Adipose tissue (tissue), 3 donors: ENCODE results near the gene GALNT9. TPM values are rescaled to one million over a fixed set of nuclear protein-coding genes. Genes with fewer than 3 reads are reported as not detected.

Experiments
- H3K27ac ChIP-seq: one replicate; pipeline ENCODE4 v1.5.1; 2013; ENCODE audit warnings: low read depth, low read length
- WGBS, 3 donors: extraction: QIAGEN DNeasy Blood & Tissue Kit; methylation state at CpG; one replicate each; pipeline ENCODE4 v1.1.7; 2013; 5-methylcytosine and 5-hydroxymethylcytosine counted together
- polyA plus RNA-seq, 3 donors: library from polyadenylated mRNA; stranded (reverse); fragments of 200-250 nt; gene quantifications; one replicate each; pipeline ENCODE4 v1.2.3, GENCODE V29; 2013
- donor health status: healthy with polysubstance abuse.
- donor health status: Bipolar disorder and iron deficiency.
- donor health status: healthy.

Gene GALNT9
- polyA plus RNA-seq, 3 donors, result 0.03 to 1.1 (median 1.0) TPM

GRCh38 chr12:132191715-132192553 is 137.5 kb downstream of the GALNT9 start:
- no peak overlapping the region for H3K27ac ChIP-seq
- 54 to 76% (median 65%) methylated on average over 31 of the region's 31 CpGs for WGBS, 3 donors

DNA sequence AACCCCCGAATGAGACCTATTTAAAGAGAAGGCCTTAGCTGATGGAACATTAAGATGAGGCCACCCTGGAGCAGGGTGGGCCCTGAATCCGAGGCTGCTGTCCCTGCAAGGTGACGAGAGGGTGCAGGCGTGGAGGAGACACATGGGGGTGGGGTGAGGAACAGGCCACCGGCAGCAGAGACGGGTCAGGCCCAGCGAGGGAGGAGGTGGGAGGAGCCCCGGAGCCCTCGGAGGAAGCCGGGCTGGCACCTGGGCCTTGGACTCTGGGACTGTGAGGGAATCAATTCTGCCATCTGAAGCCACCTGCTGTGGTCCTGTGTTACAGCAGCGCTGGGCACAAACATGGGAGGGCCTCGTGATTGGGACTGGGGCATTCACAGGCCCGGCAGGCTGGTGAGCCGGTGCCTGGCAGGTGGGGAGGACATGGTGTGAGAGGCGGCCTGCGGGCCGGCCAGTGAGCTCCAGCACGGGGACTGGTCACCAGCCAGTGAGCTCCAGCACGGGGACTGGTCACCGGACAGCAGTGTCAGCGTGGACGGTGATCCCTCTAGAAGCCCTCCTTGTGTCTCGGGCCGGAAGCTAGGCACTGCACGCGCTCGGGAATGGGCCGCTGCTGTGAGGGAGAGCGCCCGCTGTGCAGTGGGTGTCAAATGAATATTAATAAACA is 138.4 kb downstream of the GALNT9 start:
- WGBS, 3 donors, result 75 to 86% (median 85%) methylated on average over 30 of the region's 30 CpGs
- no peak overlapping the region for H3K27ac ChIP-seq

DNA sequence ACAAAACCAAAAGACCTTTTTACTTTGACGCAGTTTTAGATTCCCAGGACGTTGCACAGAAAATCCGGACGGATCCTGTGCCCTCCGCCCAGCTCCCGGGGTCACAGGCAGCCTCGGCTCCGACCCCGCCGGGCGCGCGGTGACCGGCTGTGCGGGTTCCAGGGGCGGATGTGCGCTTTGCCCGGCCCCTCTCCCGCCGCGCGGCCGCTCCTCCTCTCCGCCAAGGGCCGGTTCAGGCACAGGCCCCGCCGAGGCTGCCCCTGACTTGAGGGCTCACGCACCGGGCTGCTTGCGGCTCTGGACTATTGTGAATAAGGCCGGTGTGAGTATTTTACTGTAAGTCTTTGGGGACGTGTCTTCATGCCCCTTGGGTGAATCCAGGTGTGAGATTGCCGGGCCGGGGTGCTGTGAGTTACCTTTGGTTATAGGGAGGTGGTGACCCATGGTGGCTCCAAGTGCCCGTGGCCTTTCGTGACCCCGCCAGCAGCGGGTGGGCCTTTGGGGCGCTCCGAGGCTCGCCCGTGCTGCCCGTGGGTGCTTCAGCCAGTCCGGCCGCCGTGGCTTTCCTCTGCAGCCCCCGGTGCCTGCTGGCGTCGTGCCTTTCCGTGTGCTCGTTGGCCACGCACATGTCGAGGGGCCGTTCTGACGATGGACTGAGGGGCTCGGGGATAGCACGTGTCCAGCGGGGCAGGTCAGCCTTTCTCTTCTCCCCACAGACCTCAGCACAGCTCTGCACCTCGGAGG is 139.2 kb downstream of the GALNT9 start:
- no peak overlapping the region for H3K27ac ChIP-seq
- 36 to 38% (median 36%) methylated on average over 57 to 59 of the region's 59 CpGs for WGBS, 3 donors

DNA sequence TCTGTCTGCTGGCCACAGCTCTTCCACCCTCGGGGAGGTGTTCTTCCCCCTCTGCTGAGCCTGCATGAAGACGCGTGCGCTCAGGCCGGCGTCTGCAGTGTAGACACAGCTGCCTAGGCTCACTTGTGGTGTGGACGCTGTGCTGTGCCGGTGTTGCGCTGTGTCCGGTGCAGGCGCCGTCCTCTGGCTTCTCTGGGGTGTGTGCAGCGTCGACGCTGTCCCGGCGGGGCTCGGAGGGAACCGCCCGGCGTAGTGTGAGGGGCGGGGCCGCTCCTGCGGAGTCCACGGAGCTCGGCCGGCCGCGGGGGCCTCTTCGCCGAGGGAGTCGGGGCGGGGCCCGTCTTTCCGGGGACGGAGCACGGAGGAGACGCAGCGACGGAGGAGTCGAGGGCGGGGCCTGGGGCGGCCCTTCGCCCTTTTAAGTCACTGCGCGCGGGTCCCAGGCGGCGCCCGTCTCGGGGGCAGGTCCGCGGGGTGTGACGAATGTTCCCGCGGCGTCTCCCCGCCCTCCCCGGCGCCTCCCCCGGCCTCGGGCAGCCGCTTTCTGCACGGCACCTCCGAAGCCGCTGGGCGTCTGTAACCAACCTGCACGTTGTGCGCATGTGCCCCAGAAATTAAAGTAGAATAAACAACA is 139.9 kb downstream of the GALNT9 start:
- 0 to 1% (median 0%) methylated on average over 51 to 69 of the region's 69 CpGs for WGBS, 3 donors
- no peak overlapping the region for H3K27ac ChIP-seq

DNA sequence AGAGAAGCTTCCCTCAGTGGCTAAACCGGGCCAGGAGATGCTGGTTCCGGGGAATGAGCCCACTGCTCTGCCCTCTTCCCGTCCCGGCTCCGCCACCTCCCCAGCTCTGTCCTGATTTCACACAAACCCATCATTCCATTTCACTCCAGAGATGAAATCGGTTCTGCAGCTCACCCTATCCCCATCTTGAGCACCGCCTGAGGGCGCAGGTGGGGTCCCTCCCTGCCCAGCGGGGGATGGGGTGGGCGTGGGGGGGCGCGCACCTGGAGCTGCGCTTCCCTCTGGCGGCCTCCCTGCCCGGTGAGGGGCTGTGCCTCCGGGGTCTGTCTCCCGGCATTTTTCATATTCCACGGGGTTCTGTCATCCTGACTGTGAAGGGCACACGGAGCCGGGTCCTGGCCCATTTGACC is 140.5 kb downstream of the GALNT9 start:
- no peak overlapping the region for H3K27ac ChIP-seq
- 10 to 28% (median 24%) methylated on average over 17 to 20 of the region's 20 CpGs for WGBS, 3 donors

GRCh38 chr12:132188451-132188901 is 140.9 kb downstream of the GALNT9 start:
- whole genome bisulfite sequencing, 3 donors, result 74 to 88% (median 83%) methylated on average over 21 of the region's 21 CpGs
- no peak overlapping the region for H3K27ac ChIP-seq

- 85 to 92% (median 87%) methylated on average over 35 of the region's 35 CpGs for WGBS, 3 donors
- no peak overlapping the region for H3K27ac ChIP-seq
Measured at GRCh38 chr12:132187646-132188450, 141.5 kb downstream of the GALNT9 start.

DNA sequence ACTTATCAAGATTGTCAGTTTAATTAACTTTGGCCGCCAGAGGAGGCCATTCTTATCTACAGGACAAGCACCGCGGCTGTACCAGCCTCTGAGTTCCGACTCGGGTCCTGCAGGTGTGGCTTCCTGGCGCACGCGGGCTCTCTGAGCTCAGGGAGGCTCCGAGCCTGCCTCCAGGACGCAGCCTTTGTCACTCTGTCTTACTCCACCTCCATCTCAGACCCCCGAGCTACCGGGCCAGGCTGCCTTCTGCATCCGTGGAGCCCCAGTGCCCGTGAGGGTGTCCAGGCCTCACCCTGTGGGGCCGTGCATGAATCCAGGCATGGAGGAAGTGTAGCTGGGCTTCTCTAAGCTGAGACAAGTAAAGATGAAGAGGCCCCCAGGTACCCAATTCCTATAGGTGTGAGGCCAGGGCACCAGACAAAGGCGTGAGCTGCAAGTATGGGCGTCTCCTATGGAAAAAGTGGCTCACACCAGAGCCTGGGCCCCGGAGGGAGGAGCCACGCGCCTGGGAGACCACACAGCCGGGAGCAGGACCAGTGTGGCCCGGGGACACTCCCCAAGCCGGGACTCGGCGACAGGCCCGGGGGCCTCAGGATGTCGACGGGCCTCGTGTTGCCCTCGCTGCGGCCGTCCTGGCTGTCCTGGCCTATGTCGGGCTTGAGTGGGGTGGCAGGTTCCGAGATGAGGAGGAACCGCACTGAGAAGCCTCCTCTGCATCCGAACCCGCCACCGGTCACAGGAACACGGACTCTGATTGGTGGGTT is 142.3 kb downstream of the GALNT9 start:
- no peak overlapping the region for H3K27ac ChIP-seq
- 69 to 77% (median 76%) methylated on average over 33 to 39 of the region's 39 CpGs for WGBS, 3 donors

DNA sequence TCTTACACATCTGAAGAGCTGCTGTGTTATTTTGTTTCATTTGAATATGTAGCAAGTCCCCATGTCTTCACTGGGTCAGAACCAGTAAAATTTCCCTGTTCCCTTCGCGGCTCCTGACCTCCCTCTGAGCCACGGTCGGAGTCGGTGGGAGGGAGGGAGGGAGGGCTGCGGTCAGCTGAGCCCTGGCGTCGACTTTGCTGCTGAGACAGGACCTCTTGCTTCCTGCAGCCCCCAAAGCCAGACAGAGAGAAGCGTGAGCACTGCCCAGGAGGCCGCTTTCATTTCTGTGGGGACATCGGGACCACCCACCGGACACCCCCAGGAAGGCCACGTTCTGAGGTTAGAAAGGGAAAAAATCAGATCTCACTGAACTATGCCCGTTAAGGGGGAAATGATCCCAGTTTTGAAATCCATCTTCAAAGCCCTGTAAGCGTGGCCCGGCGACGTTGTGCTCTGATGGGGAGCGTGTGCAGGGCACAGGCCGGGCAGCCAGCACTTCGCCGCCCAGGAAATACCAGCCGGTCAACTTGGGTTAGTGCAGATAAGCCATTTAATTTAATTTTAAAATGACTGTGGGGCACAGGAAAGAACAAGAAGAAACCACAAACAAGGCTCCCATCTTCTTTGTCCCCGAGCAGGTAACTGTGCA is 143.1 kb downstream of the GALNT9 start:
- 34 to 45% (median 35%) methylated on average over 24 of the region's 24 CpGs for WGBS, 3 donors
- no peak overlapping the region for H3K27ac ChIP-seq

- WGBS, 3 donors, result 59 to 64% (median 63%) methylated on average over 16 of the region's 16 CpGs
- no peak overlapping the region for H3K27ac ChIP-seq
Measured at GRCh38 chr12:132185705-132186104, 143.7 kb downstream of the GALNT9 start.

DNA sequence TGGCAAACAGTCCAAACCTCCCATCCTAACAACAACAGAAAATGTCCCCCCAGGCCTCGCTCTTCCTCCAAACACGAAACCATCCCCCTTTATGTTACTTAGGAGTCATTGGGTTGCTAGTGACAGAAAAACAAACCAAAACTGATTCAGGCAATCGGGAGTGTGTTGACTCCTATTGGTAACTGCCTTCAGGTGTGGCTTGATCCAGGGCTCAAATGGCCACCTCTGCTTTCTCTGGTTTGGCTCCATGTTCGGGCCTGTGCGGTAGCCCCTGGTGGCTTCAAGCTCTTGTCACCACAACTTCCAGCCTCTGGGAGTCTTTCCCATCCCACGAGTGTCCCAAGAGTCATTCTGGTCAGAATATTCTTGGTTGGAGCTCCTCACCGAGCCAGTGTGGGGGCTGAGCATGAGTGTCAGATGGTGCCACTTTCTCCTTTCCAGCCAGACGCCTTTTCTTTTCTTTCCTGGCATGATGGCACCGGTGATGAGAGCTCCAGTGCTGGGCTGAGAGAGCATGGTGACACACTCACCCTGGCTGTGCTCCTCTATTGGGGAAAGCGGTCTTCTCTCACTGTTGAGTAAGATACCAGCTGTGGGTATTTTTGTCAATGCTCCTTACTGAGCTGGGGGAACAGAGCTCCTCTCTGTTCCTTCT is 146.6 kb downstream of the GALNT9 start:
- H3K27ac ChIP-seq, result no peak overlapping the region
- WGBS, 3 donors, result 70 to 79% (median 76%) methylated on average over 10 of the region's 10 CpGs

- 87 to 92% (median 89%) methylated on average over 21 of the region's 21 CpGs for WGBS, 3 donors
- no peak overlapping the region for H3K27ac ChIP-seq
Measured at GRCh38 chr12:132182206-132182710, 147.1 kb downstream of the GALNT9 start.

DNA sequence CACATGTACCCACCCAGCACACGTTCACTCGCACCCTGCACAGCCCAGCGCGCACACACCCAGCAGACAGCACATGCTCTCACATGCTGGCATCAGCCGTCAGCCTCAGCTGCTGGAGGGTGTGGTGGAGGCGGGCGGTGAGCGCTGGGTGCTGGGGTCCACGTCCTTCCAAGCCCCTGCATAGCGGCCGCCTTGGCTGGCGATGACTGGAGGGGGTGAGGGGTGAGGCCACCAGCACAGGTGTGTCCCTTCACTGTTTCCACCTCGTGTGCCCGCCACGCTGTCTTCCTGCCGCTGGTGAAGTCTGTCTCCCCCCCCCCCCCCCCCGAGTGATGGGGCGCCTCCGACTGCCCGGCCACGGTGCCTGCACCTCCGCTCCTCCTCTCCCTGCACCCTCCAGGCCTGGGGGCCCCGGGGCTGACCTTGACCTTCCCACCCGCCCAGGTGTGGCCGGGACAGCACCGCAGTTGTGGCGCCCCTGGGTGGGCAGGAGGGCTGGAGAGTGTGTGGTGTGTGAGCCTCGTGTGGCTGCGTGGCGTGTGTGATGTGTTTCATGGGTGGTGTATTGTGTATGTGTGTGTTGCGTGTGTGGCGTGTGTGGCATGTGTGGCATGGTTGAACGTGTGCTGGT is 147.7 kb downstream of the GALNT9 start:
- WGBS, 3 donors, result 84 to 88% (median 88%) methylated on average over 28 to 33 of the region's 33 CpGs
- no peak overlapping the region for H3K27ac ChIP-seq

DNA sequence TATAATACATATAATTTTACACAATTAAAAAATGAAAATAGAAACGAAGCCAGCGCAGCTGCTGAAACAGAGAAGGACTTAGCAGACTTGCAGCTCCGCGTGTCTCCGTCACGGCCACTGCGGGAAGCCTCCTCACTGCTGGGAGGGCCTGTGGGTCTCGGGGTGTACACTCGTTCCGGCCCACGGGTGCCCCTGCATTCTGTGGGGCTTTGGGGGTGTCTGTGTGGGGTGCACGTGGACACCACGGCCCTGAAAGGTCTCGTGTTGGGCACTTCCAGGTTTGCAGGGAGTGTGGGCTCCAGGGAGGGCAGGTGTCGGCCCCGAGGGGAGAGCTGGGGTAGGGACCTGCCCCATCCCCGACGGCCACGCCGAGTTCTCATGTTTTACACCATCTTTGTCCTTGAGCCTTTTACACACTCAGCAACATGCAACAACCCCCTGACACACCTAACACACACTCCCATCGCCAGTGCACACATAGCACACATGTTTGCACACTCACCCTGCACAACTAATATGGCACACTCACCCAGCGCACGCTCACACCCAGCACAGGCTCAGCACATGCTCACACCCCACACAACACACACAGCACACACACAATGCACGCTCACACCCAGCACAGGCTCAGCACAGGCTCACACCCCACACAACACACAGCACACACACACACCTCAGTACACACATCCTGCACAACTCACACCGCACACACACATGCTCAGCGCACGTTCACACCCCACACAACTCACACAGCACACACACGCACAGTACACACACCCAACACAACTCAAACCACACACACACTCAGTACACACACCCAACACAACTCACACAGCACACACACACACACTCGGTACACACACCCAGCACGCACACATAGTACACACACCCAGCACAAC is 148.5 kb downstream of the GALNT9 start:
- H3K27ac ChIP-seq, result no peak overlapping the region
- WGBS, 3 donors, result 77 to 89% (median 87%) methylated on average over 30 of the region's 30 CpGs
